Effector memory CD8-positive, alpha-beta T cell (primary cell): ENCODE data around the gene TMEM218.
A peak's percentile ranks its signal among the peaks of the same experiment; 100 is the strongest.

ENCODE experiments used
- ATAC-seq: fragments of 150-1000 bp; cut with Tn5 transposase; replicated peaks from 2 replicates; pipeline ENCODE4 v1.10.0; 2021; ENCODE audit warnings: mild to moderate bottlenecking, moderate library complexity
- DNase-seq, 3 experiments: peaks; one replicate each; pipeline ENCODE4 v3.0.0; 2021
- H3K27ac Mint-ChIP-seq, 2 donors: one replicate each; pipeline ENCODE4 v1.8.0; 2022; ENCODE audit warnings: mild to moderate bottlenecking in 2 of 2, mixed read lengths in 2 of 2, moderate library complexity in 2 of 2
- H3K27me3 Mint-ChIP-seq, 2 donors: one replicate each; pipeline ENCODE4 v1.8.0; 2022; ENCODE audit warnings: mixed read lengths in 2 of 2
- H3K36me3 Mint-ChIP-seq: one replicate; pipeline ENCODE4 v1.8.0; 2022; ENCODE audit warnings: mild to moderate bottlenecking, moderate library complexity, mixed read lengths; ENCODE audit not compliant: insufficient read depth
- H3K4me1 Mint-ChIP-seq, 2 donors: one replicate each; pipeline ENCODE4 v1.8.0; 2022; ENCODE audit warnings: low read depth in 2 of 2, mixed read lengths in 2 of 2
- H3K4me3 Mint-ChIP-seq, 2 donors: one replicate each; pipeline ENCODE4 v1.8.0; 2022; ENCODE audit warnings: mild to moderate bottlenecking in 2 of 2, mixed read lengths in 2 of 2, moderate library complexity in 2 of 2
- H3K9me3 Mint-ChIP-seq, 2 donors: one replicate each; pipeline ENCODE4 v1.8.0; 2022; ENCODE audit warnings: mixed read lengths in 2 of 2
- total RNA-seq, 9 experiments: gene quantifications; one replicate each; lab custom pipeline; 2026; lab: John Stamatoyannopoulos, UW

TMEM218 gene
- 9.8 to 22.1 (median 12.2) reads per million in 9 experiments for total RNA-seq

DNA sequence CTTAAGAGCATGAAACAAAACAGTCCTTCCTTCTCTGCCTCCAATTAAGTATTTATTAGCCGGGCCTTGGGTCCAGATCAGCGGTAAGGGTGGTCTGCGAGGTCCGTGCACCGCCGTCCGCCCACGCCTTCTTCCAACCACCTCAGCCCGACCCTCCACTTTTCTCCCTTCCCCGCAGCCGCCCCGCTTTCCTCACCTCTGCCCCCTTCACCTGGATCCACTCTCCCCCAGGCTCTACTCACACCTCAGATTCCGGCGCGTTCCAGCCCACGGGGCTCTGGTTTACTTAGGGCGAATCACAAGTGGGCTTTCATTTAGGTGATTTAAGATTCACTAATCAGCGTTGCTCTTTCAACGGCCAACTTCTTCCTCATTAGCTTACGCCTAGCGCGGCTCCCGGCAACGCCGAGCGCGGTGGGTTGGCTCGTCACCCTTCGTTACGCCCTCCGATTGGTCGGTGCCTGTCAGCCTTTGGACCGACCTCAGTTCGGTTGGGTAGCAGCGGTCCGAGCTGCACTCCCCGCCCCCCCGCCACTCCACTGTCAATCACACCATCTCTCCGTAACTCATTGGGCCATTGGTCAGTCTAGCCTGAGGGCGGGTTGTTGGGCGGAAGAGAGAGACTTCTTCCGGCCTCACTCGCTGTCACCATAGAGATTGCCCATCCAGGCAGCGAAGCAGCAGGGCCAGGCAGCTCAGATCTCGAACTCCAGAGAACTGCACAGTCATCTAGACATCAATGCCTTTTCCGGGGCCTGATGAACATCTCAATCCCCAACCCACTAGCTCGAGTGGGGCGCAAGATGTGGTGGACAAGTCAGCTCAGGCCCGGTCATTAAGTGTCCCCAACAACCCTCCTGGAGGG lies at the start of gene TMEM218:
TMEM218 (minus strand) TSS at position 284 of the 865 bp plus-strand sequence. CDS start 9,385 bp downstream, outside the sequence.
- Mint-ChIP-seq H3K27me3 (peaks cover 0 to 2% of the 10 kb centered on the region in 2 donors), H3K36me3 (peaks cover 8% of the 10 kb centered on the region), H3K4me1 (peaks cover 13 to 20% of the 10 kb centered on the region in 2 donors), H3K27ac (peak within 1 kb of the TSS; percentile 93 to 99), H3K4me3 (peak within 1 kb of the TSS; percentile 87 to 100), H3K9me3 (peaks cover 0 to 6% of the 10 kb centered on the region in 2 donors)
- ATAC-seq (peak; percentile 92), DNase-seq (peak; percentile 92 to 97 (median 93))

DNA sequence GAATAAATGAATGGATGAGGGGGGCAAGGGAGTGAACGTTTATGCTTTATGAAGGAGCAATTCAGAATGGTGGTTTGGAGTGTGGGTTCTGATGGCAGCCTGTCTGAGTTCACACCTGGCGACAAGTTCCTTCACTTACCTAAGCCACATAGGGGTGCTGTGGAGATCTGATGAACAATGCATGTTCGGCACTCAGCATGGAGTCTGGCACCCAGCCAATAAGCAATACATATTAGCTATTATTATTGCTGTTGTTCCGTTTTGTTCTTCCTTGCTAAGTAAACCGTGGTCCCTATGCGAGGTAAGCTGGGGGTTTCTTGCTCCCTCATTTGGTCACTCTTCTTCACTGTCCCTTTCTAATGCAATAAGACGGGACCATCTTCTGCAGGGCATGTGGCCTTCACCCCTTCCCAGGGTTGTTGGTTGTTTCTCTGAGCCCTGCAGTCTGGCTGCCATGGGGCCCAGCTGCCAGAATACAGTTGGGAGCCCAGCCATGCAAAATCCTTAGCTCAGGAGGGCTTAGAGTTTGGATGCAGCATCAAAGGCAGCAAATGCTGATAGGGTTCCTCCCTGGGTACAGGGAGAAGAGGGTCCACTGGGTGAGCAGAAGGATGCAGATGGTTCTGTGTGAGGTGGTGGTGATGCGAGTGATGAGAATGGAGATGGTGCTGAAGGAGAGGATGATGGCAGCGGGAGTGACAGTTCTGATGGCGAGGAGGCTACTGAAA lies 46.7 kb upstream of the TMEM218 start:
- peaks cover 67 to 99% of the 10 kb centered on the region in 2 donors for H3K27me3 Mint-ChIP-seq
- H3K4me3 Mint-ChIP-seq: no peak overlapping the region
- ATAC-seq: no peak
- H3K27ac Mint-ChIP-seq: no peak overlapping the region
- DNase-seq: no peak
- no peaks in the 10 kb centered on the region for H3K4me1 Mint-ChIP-seq
- H3K9me3 Mint-ChIP-seq: no peaks in the 10 kb centered on the region
- H3K36me3 Mint-ChIP-seq: no peaks in the 10 kb centered on the region

DNA sequence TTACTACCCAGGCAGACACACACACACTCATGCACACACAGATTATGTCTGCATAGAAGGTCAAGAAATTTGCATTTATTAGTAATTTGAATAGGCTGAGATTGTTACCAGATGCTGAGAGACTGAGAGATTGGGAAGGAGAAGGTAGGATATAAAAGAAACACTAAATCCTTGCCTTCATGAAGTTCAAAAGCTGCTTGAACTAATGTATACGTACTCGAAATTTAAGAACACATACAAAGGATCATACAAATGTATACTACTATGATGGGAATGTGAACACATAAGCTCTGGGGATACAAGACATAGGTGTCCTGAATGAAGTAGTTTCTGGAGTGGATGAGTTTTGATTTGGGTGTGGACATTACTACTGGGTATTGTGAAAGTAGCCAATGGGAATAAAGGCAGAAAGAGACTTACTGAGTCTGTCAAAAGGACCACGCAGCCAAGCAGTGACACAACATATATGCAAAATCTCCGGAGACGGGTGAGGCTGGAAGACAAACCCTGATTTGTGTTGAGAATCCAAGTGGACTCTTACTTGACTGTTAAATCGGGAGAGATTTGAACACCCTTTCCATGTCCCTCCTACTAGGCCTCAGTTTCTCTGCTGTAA lies 45.8 kb upstream of the TMEM218 start:
- Mint-ChIP-seq H3K4me3 (no peak overlapping the region), H3K9me3 (no peaks in the 10 kb centered on the region), H3K27ac (no peak overlapping the region), H3K4me1 (no peaks in the 10 kb centered on the region), H3K27me3 (peaks cover 62 to 94% of the 10 kb centered on the region in 2 donors), H3K36me3 (no peaks in the 10 kb centered on the region)
- ATAC-seq (no peak), DNase-seq (no peak)

DNA sequence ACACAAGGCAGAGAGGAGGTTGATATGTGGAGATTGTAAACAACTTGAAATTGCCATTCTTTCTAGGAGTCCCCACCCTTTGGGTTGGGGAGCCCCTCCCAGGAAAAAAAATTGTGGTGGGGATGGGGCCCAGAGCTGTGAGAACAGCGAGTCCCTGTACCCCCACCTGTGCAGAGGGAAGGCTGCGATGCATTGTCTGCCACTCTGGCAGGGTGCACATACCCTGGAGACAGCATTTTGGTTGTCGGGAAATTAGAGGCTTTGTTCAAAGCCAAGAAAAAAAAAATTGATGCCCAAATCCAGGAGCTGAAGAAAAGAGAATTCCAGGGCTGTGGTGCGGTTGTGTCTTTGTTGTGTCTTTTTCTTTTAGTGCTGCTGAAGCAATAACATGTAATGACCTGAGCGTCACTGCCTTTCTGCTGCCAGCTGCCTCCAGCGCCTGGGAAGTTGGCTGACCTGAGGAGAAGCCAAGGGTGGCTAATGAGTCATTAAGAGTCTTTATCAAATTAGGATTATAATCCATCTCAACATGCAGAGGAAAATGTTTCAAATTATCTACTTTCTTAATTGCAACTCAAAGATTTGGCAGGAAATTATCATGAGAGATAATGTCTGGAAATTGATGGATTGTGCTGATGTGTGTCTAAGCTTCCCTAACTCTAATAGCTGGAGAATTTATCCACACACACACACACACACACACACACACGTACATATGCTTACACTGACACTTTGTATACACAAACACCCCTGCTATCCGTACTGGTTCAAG lies 45.1 kb upstream of the TMEM218 start:
- Mint-ChIP-seq H3K36me3 (no peaks in the 10 kb centered on the region), H3K27me3 (peaks cover 59 to 87% of the 10 kb centered on the region in 2 donors), H3K4me3 (no peak overlapping the region), H3K9me3 (no peaks in the 10 kb centered on the region), H3K4me1 (no peaks in the 10 kb centered on the region), H3K27ac (no peak overlapping the region)
- no peak for ATAC-seq
- no peak for DNase-seq

DNA sequence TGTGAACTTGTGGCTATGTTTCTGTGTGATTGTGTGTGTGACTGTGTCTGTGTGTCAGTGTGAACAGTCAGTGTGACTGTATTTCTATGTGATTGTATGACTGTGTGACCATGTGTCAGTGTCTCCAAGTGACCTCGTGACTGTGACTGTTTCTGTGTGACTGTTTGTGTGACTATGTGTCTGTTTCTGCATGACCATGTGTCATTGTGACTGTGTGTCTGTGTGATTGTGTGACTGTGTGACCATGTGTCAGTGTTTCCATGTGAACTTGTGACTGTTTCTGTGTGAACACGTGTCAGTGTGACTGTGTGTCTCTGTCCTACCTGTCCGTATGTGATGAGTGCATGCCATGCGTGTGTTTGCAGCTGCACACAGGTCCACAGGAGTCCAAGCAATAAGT lies 44.3 kb upstream of the TMEM218 start:
- no peak for DNase-seq
- peaks cover 53 to 79% of the 10 kb centered on the region in 2 donors for H3K27me3 Mint-ChIP-seq
- H3K4me1 Mint-ChIP-seq: no peaks in the 10 kb centered on the region
- ATAC-seq: no peak
- no peaks in the 10 kb centered on the region for H3K9me3 Mint-ChIP-seq
- no peaks in the 10 kb centered on the region for H3K36me3 Mint-ChIP-seq
- H3K27ac Mint-ChIP-seq: no peak overlapping the region
- H3K4me3 Mint-ChIP-seq: no peak overlapping the region

GRCh38 chr11:125155100-125155444 lies 43.6 kb upstream of the TMEM218 start:
- no peaks in the 10 kb centered on the region for H3K36me3 Mint-ChIP-seq
- H3K9me3 Mint-ChIP-seq: no peaks in the 10 kb centered on the region
- no peak overlapping the region for H3K4me3 Mint-ChIP-seq
- peaks cover 46 to 72% of the 10 kb centered on the region in 2 donors for H3K27me3 Mint-ChIP-seq
- H3K27ac Mint-ChIP-seq: no peak overlapping the region
- DNase-seq (no peak), ATAC-seq (no peak)
- no peaks in the 10 kb centered on the region for H3K4me1 Mint-ChIP-seq

DNA sequence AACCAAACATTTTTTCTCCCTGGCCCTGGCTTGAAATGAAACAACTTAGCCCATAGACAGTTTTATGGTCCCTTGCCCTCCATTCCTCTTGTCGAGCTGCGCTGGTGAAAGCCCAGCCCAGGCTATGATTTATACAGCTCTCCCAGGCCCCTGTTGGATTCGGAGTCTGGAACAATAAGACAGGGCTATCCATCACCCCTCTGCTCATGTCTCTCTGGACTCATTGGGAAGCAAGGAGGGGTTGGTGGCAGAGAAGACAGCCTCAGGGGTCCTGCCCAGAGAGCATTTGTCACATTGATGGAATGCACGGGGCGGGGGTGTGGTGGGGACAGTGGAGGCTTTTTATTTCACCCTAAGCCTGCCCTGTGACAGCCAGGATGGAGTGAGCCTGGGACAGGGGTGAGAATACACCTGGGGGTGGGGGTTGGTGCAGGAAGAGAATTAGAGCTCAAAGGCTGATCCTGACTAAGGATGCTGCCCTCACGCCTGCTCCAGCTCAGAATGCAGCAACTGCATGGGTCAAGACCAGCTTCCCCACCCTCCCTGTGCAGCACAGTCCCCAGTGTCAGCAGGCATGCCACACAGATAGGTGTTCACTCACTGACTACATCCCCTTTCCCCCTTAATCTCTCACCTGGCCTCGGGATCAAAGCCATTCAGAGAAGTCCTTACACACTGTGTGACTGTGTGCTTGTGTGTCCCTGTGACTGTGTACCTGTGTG lies 43.1 kb upstream of the TMEM218 start:
- DNase-seq: no peak
- ATAC-seq: no peak
- Mint-ChIP-seq H3K27me3 (peaks cover 44 to 67% of the 10 kb centered on the region in 2 donors), H3K36me3 (no peaks in the 10 kb centered on the region), H3K9me3 (no peaks in the 10 kb centered on the region), H3K27ac (no peak overlapping the region), H3K4me3 (no peak overlapping the region), H3K4me1 (no peaks in the 10 kb centered on the region)

- no peak for ATAC-seq
- peaks cover 44 to 60% of the 10 kb centered on the region in 2 donors for H3K27me3 Mint-ChIP-seq
- no peaks in the 10 kb centered on the region for H3K9me3 Mint-ChIP-seq
- no peaks in the 10 kb centered on the region for H3K36me3 Mint-ChIP-seq
- H3K27ac Mint-ChIP-seq: no peak overlapping the region
- DNase-seq: no peak
- no peak overlapping the region for H3K4me3 Mint-ChIP-seq
- no peaks in the 10 kb centered on the region for H3K4me1 Mint-ChIP-seq
Observed at GRCh38 chr11:125153837-125154236, 42.4 kb upstream of the TMEM218 start.

- H3K36me3 Mint-ChIP-seq: no peaks in the 10 kb centered on the region
- DNase-seq (no peak), ATAC-seq (no peak)
- H3K27ac Mint-ChIP-seq: no peak overlapping the region
- H3K4me1 Mint-ChIP-seq: no peaks in the 10 kb centered on the region
- no peak overlapping the region for H3K4me3 Mint-ChIP-seq
- H3K27me3 Mint-ChIP-seq: peaks cover 17 to 30% of the 10 kb centered on the region in 2 donors
- no peaks in the 10 kb centered on the region for H3K9me3 Mint-ChIP-seq
Observed at GRCh38 chr11:125148743-125149142, 37.3 kb upstream of the TMEM218 start.

DNA sequence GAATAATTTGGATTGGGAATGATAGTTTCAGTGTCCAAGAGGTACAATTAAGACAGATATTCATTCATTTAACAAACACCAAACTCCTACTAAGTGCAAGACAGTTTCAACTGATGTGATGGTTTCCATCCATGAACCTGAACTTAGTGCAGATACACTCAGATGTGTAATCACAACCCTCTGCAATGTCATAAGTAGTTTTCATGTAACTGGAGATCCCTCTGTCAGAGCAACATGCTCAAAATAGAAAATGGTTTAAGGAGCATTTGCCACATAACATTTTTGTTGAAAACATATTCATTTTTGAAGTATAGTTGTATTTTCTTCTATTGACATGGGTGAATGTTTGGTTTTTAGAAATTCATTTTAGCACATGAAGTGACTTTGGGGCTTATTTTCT lies 36.6 kb upstream of the TMEM218 start:
- no peak overlapping the region for H3K27ac Mint-ChIP-seq
- ATAC-seq: no peak
- peaks cover 13 to 30% of the 10 kb centered on the region in 2 donors for H3K27me3 Mint-ChIP-seq
- H3K36me3 Mint-ChIP-seq: no peaks in the 10 kb centered on the region
- no peaks in the 10 kb centered on the region for H3K9me3 Mint-ChIP-seq
- H3K4me3 Mint-ChIP-seq: no peak overlapping the region
- no peak for DNase-seq
- H3K4me1 Mint-ChIP-seq: no peaks in the 10 kb centered on the region

- no peak overlapping the region for H3K27ac Mint-ChIP-seq
- H3K4me1 Mint-ChIP-seq: no peaks in the 10 kb centered on the region
- H3K27me3 Mint-ChIP-seq: peaks cover 19 to 35% of the 10 kb centered on the region in 2 donors
- no peak overlapping the region for H3K4me3 Mint-ChIP-seq
- H3K9me3 Mint-ChIP-seq: no peaks in the 10 kb centered on the region
- no peak for ATAC-seq
- H3K36me3 Mint-ChIP-seq: no peaks in the 10 kb centered on the region
- no peak for DNase-seq
Observed at GRCh38 chr11:125147280-125147679, 35.9 kb upstream of the TMEM218 start.

DNA sequence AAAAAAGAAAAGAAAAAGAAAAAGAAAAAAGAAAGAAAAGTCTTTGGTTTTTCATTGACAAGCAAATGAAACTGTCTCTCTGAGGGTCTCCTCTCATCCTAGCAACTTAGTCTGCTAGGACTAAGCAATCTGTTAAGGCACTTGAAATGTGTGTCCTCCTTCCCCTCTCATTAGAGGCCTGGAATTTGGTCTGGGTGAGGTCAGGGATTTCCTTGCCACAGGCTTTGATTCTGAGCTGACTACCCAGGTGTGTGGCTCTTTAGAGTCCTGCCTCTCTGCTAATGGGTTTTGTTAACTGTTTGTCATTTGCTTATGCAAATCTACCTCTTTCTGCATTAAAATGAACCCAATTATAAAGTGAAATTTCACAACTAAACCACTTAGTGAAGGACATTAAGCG lies 34.8 kb upstream of the TMEM218 start:
- Mint-ChIP-seq H3K36me3 (peaks cover 3% of the 10 kb centered on the region), H3K9me3 (no peaks in the 10 kb centered on the region), H3K27ac (no peak overlapping the region), H3K27me3 (peaks cover 29 to 46% of the 10 kb centered on the region in 2 donors), H3K4me1 (peaks cover 4 to 5% of the 10 kb centered on the region in 2 donors), H3K4me3 (no peak overlapping the region)
- ATAC-seq: no peak
- DNase-seq: no peak
